ENCODE data around the gene RNF208. TPM values are rescaled to one million over a fixed set of nuclear protein-coding genes. Genes with fewer than 3 reads are reported as not detected.
A peak's percentile ranks its signal among the peaks of the same experiment; 100 is the strongest.

RNF208 gene
- total and polyA plus RNA-seq, 9 of the 15 experiments (the other 6 are each of a cell fraction or from before 2014, with no cell fraction given): 0.15 to 6.9 (median 0.50) TPM; not detected in 2

GRCh38 chr9:137229903-137230704, 8.1 kb upstream of the RNF208 start:
- Histone ChIP-seq H3K9me1 (ENCODE audit: control insufficient read depth, insufficient read depth, low read length) (no peaks in the 10 kb centered on the region), H3K4me1 (replicated peaks in 1 of 2; ENCODE audit: control insufficient read depth in 2 of 2, insufficient read depth in 2 of 2, low read length in 2 of 2) (peaks cover 13 to 100% of the 10 kb centered on the region in 2 experiments), H3K27ac (ENCODE audit: extremely low read depth, low read depth, low read length) (no peak overlapping the region), H2AFZ (ENCODE audit: low read depth, low read length) (no peak overlapping the region), H3K4me3 (no peak overlapping the region), H3K36me3 (ENCODE audit: control insufficient read depth, insufficient read depth, low read length) (no peaks in the 10 kb centered on the region), H3K4me2 (ENCODE audit: insufficient read depth, low read length) (no peak overlapping the region), H3K9me3 (replicated peaks; ENCODE audit: control insufficient read depth, insufficient read depth, low read depth, low read length) (no peaks in the 10 kb centered on the region), H3K9ac (ENCODE audit: insufficient read depth in 1 of 2, low read depth in 2 of 2, low read length in 2 of 2) (peak overlapping the region in 1 of 2 experiments; percentile 20; a peak in 1 of 4 replicates), H3K27me3 (ENCODE audit: control insufficient read depth in 2 of 2, insufficient read depth in 2 of 2, low read length in 2 of 2) (no peaks in the 10 kb centered on the region), H3K79me2 (ENCODE audit: control insufficient read depth, insufficient read depth, low read length) (no peaks in the 10 kb centered on the region), H4K20me1 (replicated peaks; ENCODE audit: control insufficient read depth, insufficient read depth, low read length) (no peaks in the 10 kb centered on the region)
- POLR2A ChIA-PET: interaction anchor here (0.6 to 1.6 kb wide), 4 partner anchors 11 to 41 kb away, joined by 3 to 9 read pairs (median 3); partner anchors contain the start of gene TUBB4B
- TF ChIP-seq FOS (IDR thresholded peaks at IDR 0.05; ENCODE audit: extremely low read depth, insufficient read length): no peak
- no peak for TF ChIP-seq ATF6 (CRISPR knock-in tag; IDR thresholded peaks at IDR 0.05)
- no peak for TF ChIP-seq RNF219 (CRISPR knock-in tag; IDR thresholded peaks at IDR 0.05)
- TF ChIP-seq POLR2G (IDR thresholded peaks at IDR 0.05; ENCODE audit: low read depth, low read length): peak; percentile 47; the same call in 1 of the 2 replicates
- TF ChIP-seq ZNF316 (IDR thresholded peaks at IDR 0.05): peak; percentile 53; the same call in 1 of the 2 replicates
- peak; percentile 10; the same call in 1 of the 2 replicates for TF ChIP-seq PKNOX1 (IDR thresholded peaks at IDR 0.05)
- TF ChIP-seq C11orf30 (IDR thresholded peaks at IDR 0.05; ENCODE audit: low read depth): peak; percentile 53
- no peak for TF ChIP-seq NCOA6 (IDR thresholded peaks at IDR 0.05)
- TF ChIP-seq ZBTB33 (CRISPR knock-in tag; IDR thresholded peaks at IDR 0.05): peak; percentile 89
- ATAC-seq (no peak), DNase-seq (ENCODE audit: extremely low read depth in 1 of 4, low spot score in 3 of 4) (no peak), FAIRE-seq (no peak)
- BruUV-seq (replicated peaks): no TSS peak
- intact Hi-C loops (cut with micrococcal nuclease): no loop called here
- in situ Hi-C loops (cut with MboI): loop anchor here (5.0 to 25.0 kb wide), 3 partner anchors 43 to 443 kb away; partner anchors contain the start of genes ANAPC2, CCDC183, SSNA1 and TMEM141
- WGBS (ENCODE audit: insufficient coverage, low coverage, missing lambda C conversion rate): 64% methylated on average over 27 of the region's 31 CpGs
- CTCF ChIA-PET (ENCODE audit: low intra/inter-chr PET ratio): interaction anchor here (0.5 to 0.7 kb wide), 2 partner anchors 20 to 41 kb away, joined by 3 read pairs; partner anchors contain the start of gene SSNA1

All from K562 (cell line).